ENCODE measurements around the gene KCNJ3. TPM values are rescaled to one million over a fixed set of nuclear protein-coding genes. Genes with fewer than 3 reads are reported as not detected.

Gene KCNJ3
- total RNA-seq, 1 experiment from 2014 or later, result not detected

- CTCF ChIA-PET, result no interaction called here
- Histone ChIP-seq H3K9me2 (ENCODE audit: insufficient read depth) (no peaks in the 10 kb centered on the region), H3K4me2 (ENCODE audit: low read length) (no peak overlapping the region), H3K27ac (ENCODE audit: low read depth, low read length) (no peak overlapping the region), H3K9ac (ENCODE audit: low read length) (no peak overlapping the region), H3K9me3 (ENCODE audit: control insufficient read depth in 1 of 2, insufficient read depth in 1 of 2, low read depth in 1 of 2, low read length in 2 of 2) (no peaks in the 10 kb centered on the region), H3K4me1 (ENCODE audit: control insufficient read depth in 1 of 2, insufficient read depth in 2 of 2, low read length in 2 of 2) (no peaks in the 10 kb centered on the region), H3K4me3 (replicated peaks in 1 of 2; ENCODE audit: low read depth in 1 of 2, low read length in 2 of 2) (no peak overlapping the region), H2AFZ (ENCODE audit: low read depth, low read length, poor library complexity, severe bottlenecking) (no peak overlapping the region), H3K27me3 (ENCODE audit: insufficient read depth, low read length) (no peaks in the 10 kb centered on the region), H3K36me3 (ENCODE audit: control insufficient read depth in 1 of 2, insufficient read depth in 2 of 2, low read length in 2 of 2) (no peaks in the 10 kb centered on the region), H4K20me1 (ENCODE audit: insufficient read depth) (no peaks in the 10 kb centered on the region), H3K79me2 (ENCODE audit: insufficient read depth, low read length) (no peaks in the 10 kb centered on the region)
- BruUV-seq (replicated peaks), result no TSS peak
- ATAC-seq (no peak), DNase-seq (ENCODE audit: low read depth, low spot score) (no peak)
- intact Hi-C loops (cut with micrococcal nuclease), result no loop called here
- POLR2A ChIA-PET, result no interaction called here
- TF ChIP-seq ATF3 (IDR thresholded peaks at IDR 0.05) (no peak), SRF (IDR thresholded peaks at IDR 0.05; ENCODE audit: low read depth) (no peak), TCF7L2 (IDR thresholded peaks at IDR 0.05; ENCODE audit: borderline replicate concordance, extremely low read depth, insufficient read depth, insufficient read length) (no peak), EZH2 (IDR thresholded peaks at IDR 0.05) (no peak), RAD21 (IDR thresholded peaks at IDR 0.05; ENCODE audit: low read depth) (no peak), POLR2A (IDR thresholded peaks at IDR 0.05; ENCODE audit: borderline replicate concordance, extremely low read depth, insufficient read depth, insufficient read length) (no peak), JUND (IDR thresholded peaks at IDR 0.05) (no peak), ZNF274 (IDR thresholded peaks at IDR 0.05; ENCODE audit: low read depth, low read length) (no peak), YY1 (IDR thresholded peaks at IDR 0.05; ENCODE audit: extremely low read depth, insufficient replicate concordance, low read depth, low read length) (no peak), REST (IDR thresholded peaks at IDR 0.05; ENCODE audit: low read depth) (no peak), MAX (IDR thresholded peaks at IDR 0.05) (no peak), EZH2phosphoT487 (IDR thresholded peaks at IDR 0.05; ENCODE audit: borderline replicate concordance) (no peak), CBX3 (IDR thresholded peaks at IDR 0.05; ENCODE audit: low read depth) (no peak), ZFX (IDR thresholded peaks at IDR 0.05) (no peak), CEBPB (IDR thresholded peaks at IDR 0.05; ENCODE audit: low read depth) (no peak), ELF1 (IDR thresholded peaks at IDR 0.05; ENCODE audit: borderline replicate concordance, low read depth) (no peak), SIN3A (IDR thresholded peaks at IDR 0.05; ENCODE audit: low read depth) (no peak), SP1 (IDR thresholded peaks at IDR 0.05; ENCODE audit: low read depth) (no peak), ZBTB33 (IDR thresholded peaks at IDR 0.05; ENCODE audit: extremely low read depth, insufficient replicate concordance, low read length) (no peak)
- RAD21 ChIA-PET (ENCODE audit: low non-redundant PET in 1 of 2, low total read pairs in 2 of 2, uncharacterized antibody in 2 of 2, unreplicated experiment in 2 of 2), result no interaction called here
These were observed 453 bp downstream of the KCNJ3 start for GRCh38 chr2:154698721-154699574.
